ENCODE data around the gene ARSJ. TPM values are rescaled to one million over a fixed set of nuclear protein-coding genes. Genes with fewer than 3 reads are reported as not detected.

The ARSJ gene
- total RNA-seq, 4 donors from 2014 or later, result 1.0 to 3.3 (median 1.4) TPM

DNA sequence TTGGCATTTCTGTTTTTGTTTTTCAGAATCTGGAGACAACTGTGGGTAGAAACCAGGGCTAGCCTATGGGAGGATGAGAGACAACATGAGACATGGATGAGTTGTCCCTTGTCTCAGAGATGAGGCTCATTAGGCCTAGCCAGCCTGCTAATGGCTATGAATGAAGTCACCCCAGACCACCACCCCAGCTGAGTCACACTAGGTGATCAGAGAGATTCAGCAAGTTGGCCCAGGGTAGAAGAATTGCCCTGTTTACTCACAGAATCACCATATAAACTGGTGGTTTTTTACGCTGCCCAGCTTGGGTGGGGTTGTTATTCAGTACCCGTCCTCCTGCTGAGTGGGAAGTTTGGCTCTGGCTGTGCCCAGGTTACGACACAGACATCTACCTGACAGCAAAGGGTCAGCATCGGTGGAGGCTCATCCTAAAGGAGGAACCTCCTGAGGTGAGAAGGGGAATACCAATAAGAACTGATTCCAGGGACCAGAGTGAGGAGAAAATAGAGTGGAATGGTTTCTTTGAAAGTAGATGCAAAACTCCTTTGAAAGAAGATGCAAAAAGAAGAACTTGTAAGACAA is 17.2 kb upstream of the ARSJ start:
- H3K4me1 ChIP-seq, result no peaks in the 10 kb centered on the region
- no peak for TF ChIP-seq CTCF (IDR thresholded peaks at IDR 0.05)
- no peak for TF ChIP-seq POLR2A (IDR thresholded peaks at IDR 0.05)

GRCh38 chr4:113993887-113994286 is 14.4 kb upstream of the ARSJ start:
- Histone ChIP-seq H3K4me3 (no peak overlapping the region), H3K9me3 (no peaks in the 10 kb centered on the region), H3K27me3 (no peaks in the 10 kb centered on the region), H3K27ac (no peak overlapping the region), H3K36me3 (no peaks in the 10 kb centered on the region), H3K4me1 (no peaks in the 10 kb centered on the region)
- TF ChIP-seq CTCF (IDR thresholded peaks at IDR 0.05) (no peak), POLR2A (IDR thresholded peaks at IDR 0.05) (no peak)
- DNase-seq, result no peak

More for the DNA sequence above, 17.2 kb upstream of the ARSJ start:
- H3K4me3 ChIP-seq, result no peak overlapping the region
- no peak for DNase-seq
- H3K36me3 ChIP-seq, result no peaks in the 10 kb centered on the region
- no peak overlapping the region for H3K27ac ChIP-seq
- H3K9me3 ChIP-seq, result no peaks in the 10 kb centered on the region
- no peaks in the 10 kb centered on the region for H3K27me3 ChIP-seq

GRCh38 chr4:113990886-113991285 is 11.4 kb upstream of the ARSJ start:
- Histone ChIP-seq H3K27ac (no peak overlapping the region), H3K4me1 (no peaks in the 10 kb centered on the region), H3K4me3 (no peak overlapping the region), H3K9me3 (no peaks in the 10 kb centered on the region), H3K27me3 (no peaks in the 10 kb centered on the region), H3K36me3 (no peaks in the 10 kb centered on the region)
- no peak for TF ChIP-seq POLR2A (IDR thresholded peaks at IDR 0.05)
- TF ChIP-seq CTCF (IDR thresholded peaks at IDR 0.05), result no peak
- DNase-seq, result no peak

GRCh38 chr4:113987382-113987941 is 8.0 kb upstream of the ARSJ start:
- no peak overlapping the region for H3K4me3 ChIP-seq
- no peak overlapping the region for H3K27ac ChIP-seq
- H3K27me3 ChIP-seq, result no peaks in the 10 kb centered on the region
- no peaks in the 10 kb centered on the region for H3K9me3 ChIP-seq
- H3K4me1 ChIP-seq, result no peaks in the 10 kb centered on the region
- H3K36me3 ChIP-seq, result no peaks in the 10 kb centered on the region
- TF ChIP-seq POLR2A (IDR thresholded peaks at IDR 0.05) (no peak), CTCF (IDR thresholded peaks at IDR 0.05) (no peak)
- no peak for DNase-seq

DNA sequence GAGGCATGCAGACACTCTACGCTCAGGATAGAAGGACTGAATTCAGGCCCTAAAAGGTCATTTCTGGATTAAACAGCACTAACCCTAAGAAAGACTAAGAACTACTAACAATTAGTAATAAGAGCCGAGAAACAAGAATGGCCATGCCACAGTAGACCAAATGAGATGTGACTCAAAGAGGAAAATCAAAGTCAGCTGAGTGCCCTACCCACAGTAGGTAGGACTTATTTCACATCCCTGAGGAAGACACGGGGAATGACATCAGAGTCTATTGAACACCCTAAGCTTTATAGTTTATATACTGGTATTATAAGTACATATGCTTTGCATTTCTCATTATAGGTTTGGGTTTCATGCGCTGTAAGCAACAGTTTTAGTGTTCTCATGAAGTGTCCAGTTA is 2.7 kb upstream of the ARSJ start:
- H3K27ac ChIP-seq, result no peak overlapping the region
- no peaks in the 10 kb centered on the region for H3K9me3 ChIP-seq
- TF ChIP-seq POLR2A (IDR thresholded peaks at IDR 0.05) (no peak), CTCF (IDR thresholded peaks at IDR 0.05) (no peak)
- H3K27me3 ChIP-seq, result no peaks in the 10 kb centered on the region
- H3K36me3 ChIP-seq, result no peaks in the 10 kb centered on the region
- no peak for DNase-seq
- H3K4me3 ChIP-seq, result no peak overlapping the region
- H3K4me1 ChIP-seq, result peaks cover 0 to 5% (median 0%) of the 10 kb centered on the region in 4 donors

Data from Peyer's patch (tissue), 4 donors.